Natural killer cell treated with Interleukin-12 subunit alpha and Interleukin-12 subunit beta and Interleukin-15 and Interleukin-18, amount 100 ng/mL, for 72 hours (primary cell): ENCODE results near the gene CACNA2D1. TPM values are rescaled to one million over a fixed set of nuclear protein-coding genes. Genes with fewer than 3 reads are reported as not detected.

Experiments used
- ATAC-seq, 2 donors: fragments of 150-1000 bp; cut with Tn5 transposase in 1 of 2; sonication (Bioruptor Pico), chemical (Tn5 transposase) in 1 of 2; 2 replicates each; pipeline ENCODE4 v1.10.0; 2021
- DNase-seq: peaks from one replicate; pipeline ENCODE4 v3.0.0; 2022; ENCODE audit warnings: low spot score
- H3K27ac Mint-ChIP-seq, 2 donors: 1 replicate in 1 of 2; 2 replicates in 1 of 2; pipeline ENCODE4 v1.8.0; 2022; ENCODE audit warnings: mixed read lengths in 2 of 2, mild to moderate bottlenecking in 1 of 2, moderate library complexity in 1 of 2
- H3K27me3 Mint-ChIP-seq, 2 donors: 1 replicate in 1 of 2; 2 replicates in 1 of 2; pipeline ENCODE4 v1.8.0; 2022; ENCODE audit warnings: mixed read lengths in 2 of 2
- H3K36me3 Mint-ChIP-seq: one replicate; pipeline ENCODE4 v1.8.0; 2022; ENCODE audit warnings: mixed read lengths
- H3K4me1 Mint-ChIP-seq, 2 donors: 1 replicate in 1 of 2; 2 replicates in 1 of 2; pipeline ENCODE4 v1.8.0; 2022; ENCODE audit warnings: low read depth in 2 of 2, mixed read lengths in 2 of 2, mild to moderate bottlenecking in 1 of 2
- H3K4me3 Mint-ChIP-seq: one replicate; pipeline ENCODE4 v1.8.0; 2022; ENCODE audit warnings: mixed read lengths
- H3K9me3 Mint-ChIP-seq: 2 replicates; pipeline ENCODE4 v1.8.0; 2022; ENCODE audit warnings: mixed read lengths
- total RNA-seq, 2 donors: library from RNA; stranded (reverse); gene quantifications; one replicate each; pipeline ENCODE4 v1.2.3, GENCODE V29; 2022

Gene CACNA2D1
- not detected for total RNA-seq

DNA sequence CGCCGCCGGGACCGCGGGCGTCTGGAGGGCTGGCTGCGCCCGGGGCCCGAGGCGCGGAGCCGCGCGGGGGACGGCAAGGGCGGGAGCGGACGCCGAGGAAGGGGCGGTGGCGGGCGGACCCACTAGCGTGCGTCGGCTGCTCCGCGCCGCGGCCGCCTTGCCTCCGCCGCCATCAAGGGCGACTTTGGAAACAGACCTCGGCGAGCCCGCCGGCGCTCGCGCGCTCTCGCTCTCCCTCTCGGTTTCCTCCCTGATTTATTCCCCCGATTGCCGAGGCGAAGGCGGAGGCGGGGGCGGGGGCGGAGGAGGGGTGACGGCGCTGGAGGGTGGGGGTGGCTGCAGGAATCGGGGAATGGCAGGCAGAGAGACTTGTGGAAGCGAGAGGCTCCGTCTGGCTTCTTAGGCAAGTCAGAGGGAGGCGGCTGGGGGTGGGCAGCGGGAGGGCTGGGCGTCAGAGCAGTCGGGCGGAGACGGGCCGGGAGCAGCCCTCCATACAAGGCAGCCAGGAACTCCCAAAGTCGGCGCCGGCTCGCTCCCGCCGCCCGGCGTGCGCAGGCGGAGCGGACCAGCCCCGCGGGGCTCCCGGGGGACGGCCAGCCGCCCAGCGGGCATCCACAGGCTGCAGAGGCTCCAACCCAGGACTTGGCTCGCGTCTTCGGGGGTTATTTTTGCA lies at the start of gene CACNA2D1:
Gene CACNA2D1, minus strand, starts transcription at position 231 of the 673 bp plus-strand sequence.
- no peak within 1 kb of the TSS for H3K4me3 Mint-ChIP-seq
- H3K27ac Mint-ChIP-seq: no peak within 1 kb of the TSS
- no peaks in the 10 kb centered on the region for H3K36me3 Mint-ChIP-seq
- peaks cover 20 to 28% of the 10 kb centered on the region in 2 donors for H3K27me3 Mint-ChIP-seq
- H3K4me1 Mint-ChIP-seq: no peaks in the 10 kb centered on the region
- no peaks in the 10 kb centered on the region for H3K9me3 Mint-ChIP-seq
- DNase-seq (no peak), ATAC-seq (peak in 1 of 2 donors; percentile 28)

DNA sequence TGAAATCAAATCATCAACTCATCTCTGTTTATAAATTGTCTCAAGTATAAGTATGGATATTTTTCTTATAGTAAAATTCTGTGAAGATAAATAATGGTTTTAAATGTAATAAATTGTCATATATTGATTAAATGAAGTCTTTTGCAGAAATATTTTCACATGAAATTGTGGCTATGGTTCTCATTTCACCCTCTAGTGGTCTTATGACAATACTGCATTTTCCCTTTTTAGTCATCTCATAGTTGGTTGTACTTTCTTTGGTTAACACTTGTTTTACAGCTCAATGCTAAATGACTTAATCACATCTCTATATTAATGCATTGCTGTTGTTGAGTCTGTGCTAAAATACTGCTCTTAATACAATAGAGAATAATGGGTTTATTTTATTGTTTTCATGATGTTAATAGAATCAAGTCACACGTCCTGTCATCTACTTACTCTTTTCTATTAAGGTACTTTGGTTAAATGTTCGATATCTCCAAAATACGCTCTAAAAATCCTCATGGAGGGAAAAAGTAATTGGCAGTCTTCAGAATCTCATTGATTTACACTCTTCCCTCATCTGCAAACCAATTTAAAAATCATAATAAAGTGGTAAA lies 38.0 kb upstream of the CACNA2D1 start:
- ATAC-seq (no peak), DNase-seq (no peak)
- no peaks in the 10 kb centered on the region for H3K36me3 Mint-ChIP-seq
- H3K9me3 Mint-ChIP-seq: peaks cover 3% of the 10 kb centered on the region
- no peaks in the 10 kb centered on the region for H3K27me3 Mint-ChIP-seq
- H3K4me3 Mint-ChIP-seq: no peak overlapping the region
- no peak overlapping the region for H3K27ac Mint-ChIP-seq
- H3K4me1 Mint-ChIP-seq: no peaks in the 10 kb centered on the region

DNA sequence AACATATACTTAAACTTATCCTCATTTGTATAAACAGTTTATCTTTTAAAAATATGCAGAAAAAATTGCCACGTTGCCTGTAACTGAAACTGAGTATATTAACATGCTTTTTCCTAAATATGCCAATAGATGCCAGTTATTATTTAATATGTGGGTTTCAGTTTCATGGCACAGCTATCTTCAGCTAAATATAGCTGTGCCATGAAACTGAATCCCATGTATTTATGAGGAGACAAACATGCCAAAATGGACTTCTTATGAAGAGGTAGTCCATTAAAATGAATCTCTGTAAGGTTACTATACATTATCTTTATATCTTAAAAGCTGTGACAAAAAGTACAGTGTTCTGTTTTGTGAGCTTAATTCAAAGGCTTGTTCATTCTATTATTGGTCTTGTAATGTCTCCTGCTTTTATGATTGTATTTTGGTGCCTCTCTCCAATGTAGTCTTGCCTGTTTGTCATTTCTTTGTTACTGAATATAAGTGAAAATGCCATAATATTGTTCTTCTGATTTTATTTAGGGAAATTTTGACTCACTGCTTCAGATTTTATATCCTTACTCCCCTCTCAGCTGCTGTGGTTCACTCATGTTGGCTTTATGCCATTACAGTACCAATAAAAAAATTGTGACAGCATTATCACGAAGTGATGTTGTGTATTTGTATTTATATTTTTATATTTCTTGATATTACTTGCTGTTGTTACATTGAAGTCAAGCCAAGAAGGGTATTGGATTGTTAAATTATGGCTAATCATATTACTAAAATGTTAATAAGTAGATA lies 34.3 kb upstream of the CACNA2D1 start:
- H3K27ac Mint-ChIP-seq: no peak overlapping the region
- no peaks in the 10 kb centered on the region for H3K27me3 Mint-ChIP-seq
- H3K4me3 Mint-ChIP-seq: no peak overlapping the region
- H3K36me3 Mint-ChIP-seq: no peaks in the 10 kb centered on the region
- no peak for ATAC-seq
- no peaks in the 10 kb centered on the region for H3K9me3 Mint-ChIP-seq
- no peaks in the 10 kb centered on the region for H3K4me1 Mint-ChIP-seq
- no peak for DNase-seq

DNA sequence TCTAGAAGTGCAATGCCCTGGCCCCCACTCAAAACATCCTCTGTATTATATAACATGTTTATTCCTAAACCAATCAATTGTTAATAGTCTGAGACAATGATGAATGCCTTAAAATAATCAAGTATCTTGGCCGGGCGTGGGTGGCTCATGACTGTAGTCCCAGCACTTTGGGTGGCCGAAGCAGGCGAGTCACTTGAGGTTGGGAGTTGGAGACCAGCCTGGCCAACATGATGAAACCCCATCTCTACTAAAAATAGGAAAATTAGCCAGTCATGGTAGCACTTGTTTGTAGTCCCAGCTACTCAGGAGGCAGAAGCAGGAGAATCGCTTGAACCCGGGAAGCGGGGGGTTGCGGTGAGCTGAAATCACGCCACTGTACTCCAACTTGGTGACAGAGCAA lies 29.4 kb upstream of the CACNA2D1 start:
- Mint-ChIP-seq H3K27me3 (no peaks in the 10 kb centered on the region), H3K4me3 (no peak overlapping the region), H3K9me3 (no peaks in the 10 kb centered on the region), H3K4me1 (no peaks in the 10 kb centered on the region), H3K36me3 (no peaks in the 10 kb centered on the region), H3K27ac (no peak overlapping the region)
- no peak for ATAC-seq
- no peak for DNase-seq

DNA sequence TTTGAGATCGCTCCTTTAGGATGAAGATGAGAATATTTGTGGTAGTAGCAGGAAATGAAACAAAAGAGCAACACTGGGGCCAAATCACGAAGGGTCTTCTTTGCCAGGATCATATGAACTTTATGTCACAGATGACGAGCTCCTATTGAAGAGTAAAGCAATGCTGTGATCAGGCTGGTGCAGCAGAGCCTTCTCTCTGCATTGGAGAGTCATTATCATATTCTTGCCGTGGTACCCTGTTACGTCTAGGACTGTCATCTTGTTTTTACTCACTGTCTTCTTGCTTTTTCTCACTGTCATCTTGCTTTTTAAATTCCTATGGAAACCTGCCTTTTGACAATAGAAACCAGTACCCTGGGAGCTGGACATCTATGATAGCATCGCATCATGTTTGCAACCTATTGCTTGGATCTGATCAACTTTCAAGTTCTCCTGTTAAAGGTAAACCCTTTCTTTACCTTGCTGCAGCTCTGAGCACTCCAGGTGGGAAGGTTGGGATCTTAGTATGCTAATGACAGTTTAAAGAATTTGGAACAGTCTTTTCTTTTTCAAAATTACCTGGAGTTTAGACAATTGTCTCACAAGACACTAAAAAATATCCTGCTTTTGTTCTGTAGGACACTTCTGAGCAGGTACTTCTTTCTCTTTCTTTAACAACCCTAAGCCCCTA lies 27.9 kb upstream of the CACNA2D1 start:
- DNase-seq: no peak
- H3K27me3 Mint-ChIP-seq: no peaks in the 10 kb centered on the region
- no peak overlapping the region for H3K4me3 Mint-ChIP-seq
- H3K4me1 Mint-ChIP-seq: no peaks in the 10 kb centered on the region
- H3K36me3 Mint-ChIP-seq: no peaks in the 10 kb centered on the region
- no peak for ATAC-seq
- no peaks in the 10 kb centered on the region for H3K9me3 Mint-ChIP-seq
- H3K27ac Mint-ChIP-seq: no peak overlapping the region

DNA sequence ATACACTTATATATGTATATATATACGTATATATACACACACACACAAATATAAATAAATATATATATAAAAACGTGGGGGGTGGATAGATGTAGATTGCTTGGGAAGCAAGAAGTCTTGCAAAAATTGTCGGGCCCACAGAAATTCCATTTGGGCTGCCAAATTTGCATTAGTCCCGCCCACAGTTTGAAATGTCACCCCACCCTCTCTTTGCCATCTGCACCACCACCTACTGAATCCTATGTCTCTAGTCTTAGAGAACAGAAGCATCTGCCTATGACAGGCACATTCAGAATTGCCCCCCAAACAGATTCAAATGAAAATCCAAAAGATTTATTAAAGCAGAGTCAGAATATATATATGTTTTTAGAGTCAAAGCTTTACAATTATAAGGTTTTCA lies 25.6 kb upstream of the CACNA2D1 start:
- DNase-seq: no peak
- Mint-ChIP-seq H3K4me3 (no peak overlapping the region), H3K9me3 (peaks cover 7% of the 10 kb centered on the region), H3K27ac (no peak overlapping the region), H3K4me1 (no peaks in the 10 kb centered on the region), H3K36me3 (no peaks in the 10 kb centered on the region), H3K27me3 (no peaks in the 10 kb centered on the region)
- ATAC-seq: no peak

DNA sequence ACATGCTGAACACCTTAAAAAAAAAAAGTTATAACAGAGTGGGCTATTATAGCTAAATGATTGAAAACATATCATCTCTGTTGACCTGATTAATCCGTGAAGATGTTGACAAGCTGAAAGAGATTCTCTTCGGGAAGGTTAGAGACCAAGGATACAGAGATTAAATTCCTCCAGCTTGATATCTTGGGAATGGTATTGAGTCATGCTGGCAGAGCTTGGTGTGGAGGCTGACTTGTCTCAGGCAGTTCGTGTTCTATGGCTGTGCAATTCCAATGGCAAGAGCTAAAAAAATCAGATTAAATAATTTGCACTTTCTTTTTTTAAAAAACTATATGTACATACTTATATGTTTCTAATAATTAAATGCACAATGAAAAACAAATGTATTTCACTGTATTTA lies 24.9 kb upstream of the CACNA2D1 start:
- H3K9me3 Mint-ChIP-seq: peaks cover 7% of the 10 kb centered on the region
- no peak for ATAC-seq
- H3K4me1 Mint-ChIP-seq: no peaks in the 10 kb centered on the region
- H3K27me3 Mint-ChIP-seq: no peaks in the 10 kb centered on the region
- H3K4me3 Mint-ChIP-seq: no peak overlapping the region
- no peak overlapping the region for H3K27ac Mint-ChIP-seq
- H3K36me3 Mint-ChIP-seq: no peaks in the 10 kb centered on the region
- no peak for DNase-seq

DNA sequence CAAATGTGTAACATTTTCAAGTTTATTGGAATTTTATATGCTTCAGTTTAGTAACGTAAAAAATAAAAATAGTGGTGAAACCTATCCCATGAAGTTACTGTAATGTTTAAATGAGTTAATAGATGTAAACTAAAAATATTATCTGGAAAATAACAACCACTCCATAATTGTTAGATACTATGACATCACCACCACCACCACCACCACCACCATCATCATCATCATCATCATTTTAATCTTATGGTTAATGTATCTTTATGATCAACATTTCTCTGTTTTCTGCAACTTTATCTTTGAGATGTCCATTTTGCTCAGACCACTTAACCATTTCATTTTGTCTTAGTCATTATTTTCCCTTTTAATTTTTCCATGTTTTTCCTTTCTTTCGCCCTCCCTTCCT lies 23.4 kb upstream of the CACNA2D1 start:
- no peak for DNase-seq
- H3K36me3 Mint-ChIP-seq: no peaks in the 10 kb centered on the region

DNA sequence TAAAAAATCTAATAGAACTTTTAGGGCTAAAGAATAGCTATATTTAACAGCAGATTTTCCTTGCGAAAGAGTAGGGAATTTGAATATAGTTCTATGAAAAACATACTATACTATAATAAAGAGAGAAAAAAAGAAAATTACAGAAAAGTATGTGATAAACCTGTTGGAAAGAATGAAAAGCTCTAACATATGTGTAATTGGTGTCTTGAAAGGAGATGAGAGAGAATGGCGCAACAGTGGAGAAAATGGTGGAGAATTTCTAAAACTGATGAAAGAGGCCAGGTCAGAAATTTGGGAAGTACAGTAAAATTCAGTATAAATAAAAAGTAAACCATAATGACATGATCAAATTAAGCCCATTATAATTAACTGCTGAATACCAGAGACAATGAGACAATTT lies 20.8 kb upstream of the CACNA2D1 start:
- Mint-ChIP-seq H3K27ac (no peak overlapping the region), H3K36me3 (peaks cover 4% of the 10 kb centered on the region), H3K27me3 (no peaks in the 10 kb centered on the region), H3K4me1 (no peaks in the 10 kb centered on the region), H3K9me3 (peaks cover 9% of the 10 kb centered on the region), H3K4me3 (no peak overlapping the region)
- ATAC-seq (no peak), DNase-seq (no peak)

More for the DNA sequence above, 23.4 kb upstream of the CACNA2D1 start:
- Mint-ChIP-seq H3K4me3 (no peak overlapping the region), H3K27me3 (no peaks in the 10 kb centered on the region), H3K9me3 (peaks cover 9% of the 10 kb centered on the region), H3K4me1 (no peaks in the 10 kb centered on the region), H3K27ac (no peak overlapping the region)
- no peak for ATAC-seq

DNA sequence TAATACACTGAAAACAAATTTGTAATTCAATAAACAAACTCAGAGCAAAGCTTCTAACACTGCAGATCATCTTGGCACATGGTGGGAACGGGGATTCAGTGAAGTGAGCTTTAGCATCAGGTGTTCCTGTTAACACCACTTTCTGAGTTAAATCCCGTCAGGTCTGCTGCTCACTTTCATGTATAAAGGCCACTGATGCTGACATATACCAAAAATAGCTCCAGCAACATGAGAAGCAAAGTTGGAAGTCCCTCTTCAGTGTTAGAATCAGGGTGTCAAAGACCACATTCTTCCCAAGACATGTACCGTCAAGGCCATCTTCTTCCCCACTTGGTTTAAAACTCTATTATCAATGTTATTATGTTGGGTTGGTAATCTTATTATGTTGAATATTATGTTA lies 11.7 kb upstream of the CACNA2D1 start:
- Mint-ChIP-seq H3K36me3 (no peaks in the 10 kb centered on the region), H3K4me3 (no peak overlapping the region), H3K27me3 (no peaks in the 10 kb centered on the region), H3K4me1 (no peaks in the 10 kb centered on the region), H3K9me3 (peaks cover 2% of the 10 kb centered on the region), H3K27ac (no peak overlapping the region)
- ATAC-seq (no peak), DNase-seq (no peak)

DNA sequence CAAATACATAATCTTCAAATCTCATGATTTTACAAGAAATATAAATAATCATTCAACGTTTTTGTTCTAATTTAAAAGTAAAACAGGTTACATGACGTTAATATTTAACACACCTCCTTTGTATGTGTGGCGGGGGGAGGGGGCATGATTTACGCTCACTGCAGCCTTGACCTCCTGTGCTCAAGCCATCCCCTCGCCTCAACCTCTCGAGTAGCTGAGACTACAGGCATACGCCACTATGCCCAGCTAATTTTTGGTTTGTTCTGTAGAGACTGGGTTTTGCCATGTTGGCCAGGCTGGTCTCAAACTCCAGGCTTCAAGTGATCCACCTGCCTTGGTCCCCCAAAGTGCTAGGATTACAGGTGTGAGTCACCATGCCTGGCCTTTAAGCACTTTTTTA lies 7.2 kb upstream of the CACNA2D1 start:
- H3K9me3 Mint-ChIP-seq: peaks cover 2% of the 10 kb centered on the region
- ATAC-seq: no peak
- H3K27me3 Mint-ChIP-seq: peaks cover 0 to 2% of the 10 kb centered on the region in 2 donors
- no peaks in the 10 kb centered on the region for H3K4me1 Mint-ChIP-seq
- no peak overlapping the region for H3K4me3 Mint-ChIP-seq
- no peak overlapping the region for H3K27ac Mint-ChIP-seq
- H3K36me3 Mint-ChIP-seq: no peaks in the 10 kb centered on the region
- no peak for DNase-seq

DNA sequence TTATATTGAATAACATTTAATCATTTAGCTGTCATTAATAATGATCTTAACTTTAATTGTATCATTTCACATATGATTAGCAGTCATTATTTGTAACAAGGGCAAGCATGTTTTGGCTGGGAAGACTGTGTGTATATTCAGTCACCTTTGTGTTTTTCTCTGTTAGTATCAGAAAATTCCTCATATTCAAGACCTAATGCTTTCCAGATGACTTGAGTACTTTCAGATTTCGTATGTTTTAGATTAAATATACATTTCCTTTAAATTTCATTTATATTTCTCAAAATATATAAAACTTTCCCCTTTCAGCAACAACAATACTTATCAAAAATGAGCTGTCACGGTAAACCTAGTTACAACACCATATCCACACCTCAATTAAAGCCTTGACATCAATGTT lies 6.3 kb upstream of the CACNA2D1 start:
- no peak overlapping the region for H3K27ac Mint-ChIP-seq
- no peaks in the 10 kb centered on the region for H3K4me1 Mint-ChIP-seq
- DNase-seq (no peak), ATAC-seq (no peak)
- H3K9me3 Mint-ChIP-seq: peaks cover 2% of the 10 kb centered on the region
- H3K27me3 Mint-ChIP-seq: peaks cover 5 to 8% of the 10 kb centered on the region in 2 donors
- no peak overlapping the region for H3K4me3 Mint-ChIP-seq
- no peaks in the 10 kb centered on the region for H3K36me3 Mint-ChIP-seq

DNA sequence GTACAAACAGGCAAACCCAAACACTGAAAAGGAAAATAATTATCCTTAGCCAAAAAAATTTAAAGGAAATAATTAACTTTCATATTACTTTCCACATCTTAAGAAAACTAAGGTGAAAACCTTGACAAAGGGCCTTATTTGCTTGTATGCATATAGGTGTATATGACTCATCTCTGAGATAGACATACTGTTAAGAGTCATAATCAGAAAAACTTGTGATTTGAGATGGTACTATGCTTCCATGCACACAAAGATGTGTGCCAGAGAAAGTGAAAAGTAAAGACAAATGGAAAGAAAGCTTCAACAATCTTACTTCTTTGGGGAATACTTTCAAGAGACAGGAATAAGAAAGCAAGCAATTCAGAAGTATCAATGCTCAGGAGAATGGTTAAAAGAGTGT lies 3.3 kb upstream of the CACNA2D1 start:
- Mint-ChIP-seq H3K9me3 (no peaks in the 10 kb centered on the region), H3K36me3 (no peaks in the 10 kb centered on the region), H3K27ac (no peak overlapping the region), H3K27me3 (peaks cover 19 to 24% of the 10 kb centered on the region in 2 donors), H3K4me3 (no peak overlapping the region), H3K4me1 (no peaks in the 10 kb centered on the region)
- ATAC-seq (no peak), DNase-seq (no peak)

DNA sequence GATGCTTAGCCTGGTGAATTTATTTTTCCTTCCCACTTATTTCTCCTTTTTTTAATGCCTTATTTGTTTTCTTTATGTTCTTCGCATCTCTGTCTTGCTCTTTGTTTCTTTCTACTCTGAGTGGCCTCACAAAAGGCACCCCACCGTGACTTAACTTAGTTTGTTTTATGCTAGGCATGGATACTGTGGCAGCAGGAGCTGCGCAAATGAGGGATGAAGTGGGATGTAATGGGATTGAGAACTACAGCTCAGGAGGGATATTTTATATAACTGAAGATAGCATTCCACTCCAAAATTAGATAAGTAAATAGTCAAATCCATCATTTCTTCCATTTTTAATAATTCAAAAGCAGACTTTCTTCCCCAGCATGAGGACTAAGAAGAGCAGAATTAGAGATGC lies 1.7 kb upstream of the CACNA2D1 start:
- H3K4me3 Mint-ChIP-seq: no peak overlapping the region
- DNase-seq: no peak
- H3K4me1 Mint-ChIP-seq: no peaks in the 10 kb centered on the region
- peaks cover 20 to 28% of the 10 kb centered on the region in 2 donors for H3K27me3 Mint-ChIP-seq
- H3K36me3 Mint-ChIP-seq: no peaks in the 10 kb centered on the region
- H3K27ac Mint-ChIP-seq: no peak overlapping the region
- no peak for ATAC-seq
- H3K9me3 Mint-ChIP-seq: no peaks in the 10 kb centered on the region
